K562 (cell line): Measurements from ENCODE around the gene SLC4A1. TPM values are rescaled to one million over a fixed set of nuclear protein-coding genes. Genes with fewer than 3 reads are reported as not detected.
A peak's percentile ranks its signal among the peaks of the same experiment; 100 is the strongest.

Source experiments
- BDP1 ChIP-seq: IDR thresholded peaks from 3 replicates; pipeline ENCODE4 v1.6.1; 2011; ENCODE audit not compliant: insufficient read length, insufficient read depth
- CHD4 ChIP-seq: fragments of 200-600 bp; sonication (generic); IDR thresholded peaks from 3 replicates; pipeline ENCODE4 v1.6.1; 2012; ENCODE audit warnings: low read depth, mild to moderate bottlenecking, mixed read lengths, low read length, inconsistent platforms; ENCODE audit not compliant: insufficient read depth, insufficient replicate concordance, poor library complexity, severe bottlenecking
- GABPB1 ChIP-seq: sonication (generic); formaldehyde crosslinking; IDR thresholded peaks from 2 replicates; pipeline ENCODE4 v1.8.0; 2022; ENCODE audit warnings: mild to moderate bottlenecking, missing genetic modification reagents
- MTF1 ChIP-seq: fragments of 250-450 bp; sonication (Bioruptor Pico); IDR thresholded peaks from 2 replicates; pipeline ENCODE4 v1.9.0; 2021; ENCODE audit warnings: moderate library complexity, mild to moderate bottlenecking, inconsistent platforms, borderline replicate concordance
- NFATC3 ChIP-seq: fragments of 450-650 bp; IDR thresholded peaks from 2 replicates; pipeline ENCODE4 v1.6.1; 2017; ENCODE audit warnings: mild to moderate bottlenecking
- POLR3A ChIP-seq: IDR thresholded peaks from 2 replicates; pipeline ENCODE4 v1.6.1; 2011; ENCODE audit warnings: borderline replicate concordance, mild to moderate bottlenecking, moderate library complexity; ENCODE audit not compliant: insufficient read length, insufficient read depth; ENCODE audit errors: extremely low read depth
- SP1 ChIP-seq: sonication (generic); formaldehyde crosslinking; IDR thresholded peaks from 2 replicates; pipeline ENCODE4 v1.8.1; 2022; ENCODE audit warnings: mild to moderate bottlenecking, missing genetic modification reagents
- UBTF ChIP-seq, 2 experiments: IDR thresholded peaks; 2 replicates each; pipeline ENCODE4 v1.6.1; 2012; ENCODE audit warnings: improper control_type of control experiment in 2 of 2, low read depth in 2 of 2, low read length in 2 of 2, borderline replicate concordance in 1 of 2
- ZC3H11A ChIP-seq: IDR thresholded peaks from 2 replicates; pipeline ENCODE4 v1.6.1; 2012; ENCODE audit warnings: low read depth, low read length, improper control_type of control experiment
- ZNF408 ChIP-seq: fragments of 250-450 bp; sonication (Bioruptor Pico); IDR thresholded peaks from 2 replicates; pipeline ENCODE4 v1.4.0; 2020; ENCODE audit warnings: low read depth, mild to moderate bottlenecking, moderate library complexity
- polyA plus RNA-seq, 8 experiments: library from polyadenylated mRNA; depleted of rRNA in 4 of 8; stranded (reverse) in 5 of 8; unstranded in 3 of 8; fragments of >200 nt; fragmentation: Nextera tagmentation in 2 of 8; fragmentation: Illumina TruSeq in 1 of 8; extraction: Ambion mirVana in 2 of 8; extraction: Trizol in 1 of 8; gene quantifications; 2 replicates each; pipeline versions ENCODE4 v1.2.1 to v1.2.3, GENCODE V29; 2011 to 2014; ENCODE audit warnings: inconsistent platforms in 1 of 8, missing spikeins in 1 of 8
- total RNA-seq, 7 experiments: library from RNA; depleted of rRNA in 6 of 7; stranded (reverse); fragments of >200 nt in 6 of 7; fragmentation: Illumina TruSeq in 2 of 7; extraction: Trizol in 2 of 7; gene quantifications; 2 replicates each; pipeline versions ENCODE4 v1.2.1 to v1.2.3, GENCODE V29; 2011 to 2021; ENCODE audit warnings: low replicate concordance in 1 of 7
- TF ChIP-seq, protein P1 (sequence below): sonication (generic); formaldehyde crosslinking; IDR thresholded peaks from 2 replicates; pipeline ENCODE4 v1.8.0; 2023; ENCODE audit warnings: mild to moderate bottlenecking, missing genetic modification reagents
- TF ChIP-seq, protein P2 (sequence below), 3 experiments: fragments of 200-800 bp in 1 of 3; sonication (Bioruptor generic) in 1 of 3; sonication (generic) in 1 of 3; formaldehyde crosslinking in 1 of 3; IDR thresholded peaks; 2 replicates each; pipeline versions ENCODE4 v1.6.1 to v1.8.0; 2016 to 2022; ENCODE audit warnings: mild to moderate bottlenecking in 2 of 3, missing compliant biosample characterization in 2 of 3, missing genetic modification characterization in 2 of 3, missing genetic modification reagents in 1 of 3

Gene SLC4A1
- total and polyA plus RNA-seq, 9 of the 15 experiments (the other 6 are each of a cell fraction or from before 2014, with no cell fraction given), result 0.14 to 1.00 (median 0.53) TPM

DNA sequence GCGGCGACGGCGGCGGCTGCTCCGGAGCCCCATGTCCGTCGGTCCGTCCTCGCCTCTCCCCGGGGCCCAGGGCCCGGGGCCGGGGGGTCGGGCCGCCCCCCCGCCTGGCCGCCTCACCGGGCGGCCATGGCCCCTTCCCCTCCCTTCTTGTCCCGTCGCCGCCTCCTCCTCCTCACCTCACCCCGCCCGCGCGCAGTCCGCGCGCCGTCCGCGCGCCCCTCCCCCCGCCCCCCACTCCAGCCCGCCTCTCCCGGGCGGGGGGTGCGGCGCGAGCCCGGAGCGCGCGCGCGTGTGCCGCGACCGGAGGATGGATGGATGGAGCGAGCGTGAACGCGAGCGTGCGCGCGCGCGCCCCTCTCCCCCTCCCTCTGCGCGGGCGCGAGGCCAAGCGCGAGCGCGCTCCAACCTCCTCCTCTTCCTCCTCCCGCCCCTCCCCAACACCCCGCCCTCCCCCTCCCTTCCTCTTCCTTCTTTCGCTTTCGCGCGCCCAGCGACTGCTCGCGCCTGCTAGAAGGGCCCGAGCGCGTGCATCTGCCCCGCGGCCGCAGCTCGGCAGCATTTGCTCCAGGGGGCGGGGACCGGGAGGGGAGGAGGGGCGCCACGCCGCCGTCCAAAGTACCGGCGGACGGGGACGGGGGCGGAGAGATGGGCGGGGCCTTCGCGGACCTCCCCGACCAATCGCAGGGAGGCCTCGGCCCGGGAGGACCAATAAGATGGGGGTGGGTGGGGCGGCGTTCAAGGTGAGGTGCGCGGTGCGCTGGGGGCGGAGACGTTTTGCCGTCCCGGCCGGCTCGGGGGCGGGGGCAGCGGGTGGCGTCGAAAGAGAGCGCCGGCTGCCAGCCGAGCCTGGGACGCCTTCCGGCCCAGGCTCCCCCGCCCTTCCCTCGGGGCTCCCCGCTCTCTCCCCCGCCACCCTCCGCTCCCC is 68.1 kb downstream of the SLC4A1 start, which contains the start of gene ATXN7L3 (continued):
- TF ChIP-seq MTF1 (no peak), BDP1 (no peak), POLR3A (no peak), SP1 (CRISPR knock-in tag) (peak; percentile 58; the same call in 1 of the 2 replicates), GABPB1 (CRISPR knock-in tag) (peak; percentile 66), UBTF (IDR thresholded peaks at IDR 0.05; ENCODE audit: borderline replicate concordance in 1 of 2, low read depth in 2 of 2, low read length in 2 of 2) (0 out of 4 replicates have a peak, but pooled peaks of 1 of the 2 experiments have one; percentile 17), ZC3H11A (no peak), CHD4 (no peak), NFATC3 (no peak), ZNF408 (no peak)
- TF ChIP-seq, protein P1, sequence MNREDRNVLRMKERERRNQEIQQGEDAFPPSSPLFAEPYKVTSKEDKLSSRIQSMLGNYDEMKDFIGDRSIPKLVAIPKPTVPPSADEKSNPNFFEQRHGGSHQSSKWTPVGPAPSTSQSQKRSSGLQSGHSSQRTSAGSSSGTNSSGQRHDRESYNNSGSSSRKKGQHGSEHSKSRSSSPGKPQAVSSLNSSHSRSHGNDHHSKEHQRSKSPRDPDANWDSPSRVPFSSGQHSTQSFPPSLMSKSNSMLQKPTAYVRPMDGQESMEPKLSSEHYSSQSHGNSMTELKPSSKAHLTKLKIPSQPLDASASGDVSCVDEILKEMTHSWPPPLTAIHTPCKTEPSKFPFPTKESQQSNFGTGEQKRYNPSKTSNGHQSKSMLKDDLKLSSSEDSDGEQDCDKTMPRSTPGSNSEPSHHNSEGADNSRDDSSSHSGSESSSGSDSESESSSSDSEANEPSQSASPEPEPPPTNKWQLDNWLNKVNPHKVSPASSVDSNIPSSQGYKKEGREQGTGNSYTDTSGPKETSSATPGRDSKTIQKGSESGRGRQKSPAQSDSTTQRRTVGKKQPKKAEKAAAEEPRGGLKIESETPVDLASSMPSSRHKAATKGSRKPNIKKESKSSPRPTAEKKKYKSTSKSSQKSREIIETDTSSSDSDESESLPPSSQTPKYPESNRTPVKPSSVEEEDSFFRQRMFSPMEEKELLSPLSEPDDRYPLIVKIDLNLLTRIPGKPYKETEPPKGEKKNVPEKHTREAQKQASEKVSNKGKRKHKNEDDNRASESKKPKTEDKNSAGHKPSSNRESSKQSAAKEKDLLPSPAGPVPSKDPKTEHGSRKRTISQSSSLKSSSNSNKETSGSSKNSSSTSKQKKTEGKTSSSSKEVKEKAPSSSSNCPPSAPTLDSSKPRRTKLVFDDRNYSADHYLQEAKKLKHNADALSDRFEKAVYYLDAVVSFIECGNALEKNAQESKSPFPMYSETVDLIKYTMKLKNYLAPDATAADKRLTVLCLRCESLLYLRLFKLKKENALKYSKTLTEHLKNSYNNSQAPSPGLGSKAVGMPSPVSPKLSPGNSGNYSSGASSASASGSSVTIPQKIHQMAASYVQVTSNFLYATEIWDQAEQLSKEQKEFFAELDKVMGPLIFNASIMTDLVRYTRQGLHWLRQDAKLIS (CRISPR knock-in tag), result no peak
- TF ChIP-seq, protein P2, sequence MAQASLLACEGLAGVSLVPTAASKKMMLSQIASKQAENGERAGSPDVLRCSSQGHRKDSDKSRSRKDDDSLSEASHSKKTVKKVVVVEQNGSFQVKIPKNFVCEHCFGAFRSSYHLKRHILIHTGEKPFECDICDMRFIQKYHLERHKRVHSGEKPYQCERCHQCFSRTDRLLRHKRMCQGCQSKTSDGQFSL (CRISPR knock-in tag; IDR thresholded peaks at IDR 0.05), result no peak
- TF ChIP-seq, protein P2 (tag; IDR thresholded peaks at IDR 0.05), result peak in 1 of 2 experiments; percentile 92; a peak in 2 of 4 replicates
